HepG2 (cell line): ENCODE data around the gene CHST2. TPM values are rescaled to one million over a fixed set of nuclear protein-coding genes. Genes with fewer than 3 reads are reported as not detected.

Experiments
- ATAC-seq: fragments of 200-7000 bp; cut with Tn5 transposase; 3 replicates; pipeline ENCODE4 v1.9.1; 2020; ENCODE audit warnings: mild to moderate bottlenecking, moderate library complexity
- BruUV-seq: library from RNA; stranded (reverse); fragments of 400-500 nt; replicated peaks from 2 replicates; lab custom pipeline; 2021; lab: Mats Ljungman, UMichigan
- CTCF ChIA-PET: fragments of 300-600 bp; formaldehyde crosslinking; extraction: SDS; loops from one replicate; lab custom pipeline; 2021; ENCODE audit warnings: low total read pairs, inconsistent platforms, low intra/inter-chr PET ratio; lab: Yijun Ruan, JAX
- POLR2A ChIA-PET: fragments of 350-600 bp; sonication (Branson Sonifier 250); formaldehyde crosslinking; loops from one replicate; lab custom pipeline; 2020; ENCODE audit warnings: antibody characterized with exemption, inconsistent platforms; lab: Yijun Ruan, JAX
- DNase-seq: peaks from one replicate; pipeline ENCODE4 v3.0.0-alpha.2; 2015; ENCODE audit warnings: low spot score
- FAIRE-seq: peaks from 3 replicates; lab custom pipeline; 2011; peaks lifted over from hg19 to GRCh38; lab: Jason Lieb, UNC
- H2AFZ ChIP-seq: one replicate; pipeline ENCODE4 v1.6.1; 2011; ENCODE audit warnings: low read length, inconsistent platforms
- H3K27ac ChIP-seq: fragments of 300-600 bp; 3 replicates; pipeline ENCODE4 v1.8.0; 2011; ENCODE audit warnings: mixed run types, mild to moderate bottlenecking, mixed read lengths, low read length, inconsistent platforms; ENCODE audit not compliant: insufficient read depth; ENCODE audit errors: extremely low read length
- H3K27me3 ChIP-seq, 2 experiments: fragments of 200-600 bp in 1 of 2; 2 replicates in 1 of 2; 3 replicates in 1 of 2; pipeline versions ENCODE4 v1.6.0 to v1.8.0; 2011; ENCODE audit warnings: low read length in 2 of 2, mild to moderate bottlenecking in 2 of 2, moderate library complexity in 2 of 2, inconsistent platforms in 1 of 2; ENCODE audit not compliant: insufficient read depth in 2 of 2, control insufficient read depth in 1 of 2
- H3K36me3 ChIP-seq, 2 experiments: fragments of 200-600 bp in 1 of 2; replicated peaks in 1 of 2; 2 replicates in 1 of 2; 3 replicates in 1 of 2; pipeline versions ENCODE4 v1.5.1 to v1.8.0; 2011; ENCODE audit warnings: low read length in 2 of 2, inconsistent platforms in 1 of 2; ENCODE audit not compliant: insufficient read depth in 2 of 2, control insufficient read depth in 1 of 2
- H3K4me1 ChIP-seq: 2 replicates; pipeline ENCODE4 v1.5.1; 2012; ENCODE audit warnings: low read length, inconsistent platforms; ENCODE audit not compliant: insufficient read depth
- H3K4me2 ChIP-seq: 2 replicates; pipeline ENCODE4 v1.6.0; 2011; ENCODE audit warnings: low read depth, low read length, inconsistent platforms
- H3K4me3 ChIP-seq, 3 experiments: fragments of 200-600 bp in 1 of 3; sonication (generic), shearing (Covaris generic) in 1 of 3; replicated peaks in 1 of 3; 2 replicates each; pipeline ENCODE4 v1.5.1; 2011 to 2016; ENCODE audit warnings: low read length in 3 of 3, inconsistent platforms in 2 of 3, low read depth in 2 of 3, mild to moderate bottlenecking in 2 of 3, control low read depth in 1 of 3, mixed read lengths in 1 of 3; ENCODE audit not compliant: insufficient read depth in 1 of 3
- H3K79me2 ChIP-seq: one replicate; pipeline ENCODE4 v1.6.1; 2011; ENCODE audit warnings: low read length, inconsistent platforms; ENCODE audit not compliant: insufficient read depth
- H3K9ac ChIP-seq: 2 replicates; pipeline ENCODE4 v1.6.0; 2011; ENCODE audit warnings: mild to moderate bottlenecking, low read depth, low read length, inconsistent platforms; ENCODE audit not compliant: insufficient read depth
- H3K9me3 ChIP-seq: 2 replicates; pipeline ENCODE4 v1.5.1; 2012; ENCODE audit warnings: mild to moderate bottlenecking, low read length
- H4K20me1 ChIP-seq: 2 replicates; pipeline ENCODE4 v1.6.0; 2011; ENCODE audit warnings: inconsistent platforms, mild to moderate bottlenecking, low read length, moderate library complexity; ENCODE audit not compliant: insufficient read depth
- IKZF1 ChIP-seq: fragments of 450-650 bp; IDR thresholded peaks from 2 replicates; pipeline ENCODE4 v1.7.1; 2016
- WGBS: methylation state at CpG from one replicate; pipeline ENCODE4 v1.1.6; 2017; ENCODE audit warnings: low lambda C conversion rate; 5-methylcytosine and 5-hydroxymethylcytosine counted together
- in situ Hi-C: cut with HindIII; loops from 2 replicates; pipeline ENCODE4 v1.10.0; 2017; ENCODE audit warnings: low pct_unique_long_range_greater_than_20kb; ENCODE audit not compliant: extremely low pct_ligation_motif_present
- intact Hi-C: fragments of 100-400 bp; cut with micrococcal nuclease; formaldehyde crosslinking; loops from one replicate; pipeline ENCODE4 v1.10.0; 2022; ENCODE audit not compliant: unreplicated experiment
- polyA plus RNA-seq, 8 experiments: library from polyadenylated mRNA; depleted of rRNA in 3 of 8; stranded (reverse) in 7 of 8; unstranded in 1 of 8; fragments of >200 nt; fragmentation: Illumina TruSeq in 4 of 8; extraction: Trizol in 4 of 8; gene quantifications; 2 replicates each; pipeline versions ENCODE4 v1.2.1 to v1.2.3, GENCODE V29; 2011 to 2016; ENCODE audit warnings: low read depth in 4 of 8, missing spikeins in 1 of 8, mixed read lengths in 1 of 8; ENCODE audit not compliant: insufficient read depth in 1 of 8
- total RNA-seq, 5 experiments: library from RNA; depleted of rRNA; stranded (reverse); fragments of >200 nt; fragmentation: Illumina TruSeq; extraction: Trizol; gene quantifications; 2 replicates each; pipeline ENCODE4 v1.2.3, GENCODE V29; 2016; ENCODE audit warnings: low read depth in 1 of 5
- TF ChIP-seq, protein P1 (sequence below): sonication (generic); formaldehyde crosslinking; IDR thresholded peaks from 2 replicates; pipeline ENCODE4 v1.4.0; 2020; ENCODE audit warnings: missing genetic modification reagents, borderline replicate concordance
- TF ChIP-seq, protein P2 (sequence below): sonication (generic); formaldehyde crosslinking; IDR thresholded peaks from 2 replicates; pipeline ENCODE4 v1.9.0; 2021; ENCODE audit warnings: mild to moderate bottlenecking, missing genetic modification reagents
- TF ChIP-seq, protein P3 (sequence below): sonication (generic); formaldehyde crosslinking; conservative IDR thresholded peaks from 2 replicates; pipeline ENCODE4 v1.4.0; 2020; ENCODE audit warnings: missing genetic modification reagents

The CHST2 gene
- total and polyA plus RNA-seq, 2 of the 13 experiments (the other 11 are each of a cell fraction or from before 2014, with no cell fraction given): not detected

DNA sequence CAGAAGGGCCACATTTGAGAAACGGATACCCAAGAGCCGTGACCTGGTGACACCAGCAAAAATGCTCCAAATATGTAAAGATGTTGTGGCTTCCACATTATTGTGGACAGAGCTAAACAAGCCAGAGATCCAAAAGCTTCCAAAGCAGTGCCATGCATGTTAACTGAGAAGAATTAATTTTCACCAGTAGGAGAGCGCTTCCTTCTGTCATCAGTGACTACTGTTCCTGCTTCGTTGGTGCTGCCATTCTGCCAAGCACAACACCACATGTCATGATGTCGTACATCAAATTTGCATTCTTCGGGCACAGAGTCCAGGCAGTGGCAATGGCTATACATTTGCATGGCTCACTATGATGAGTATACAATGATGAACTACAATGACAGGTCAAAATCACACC is 19.1 kb upstream of the CHST2 start:
- H3K79me2 ChIP-seq: no peaks in the 10 kb centered on the region
- peaks cover 12% of the 10 kb centered on the region for H3K9me3 ChIP-seq
- no peaks in the 10 kb centered on the region for H3K36me3 ChIP-seq
- no peaks in the 10 kb centered on the region for H3K4me1 ChIP-seq
- intact Hi-C loops: no loop called here
- H4K20me1 ChIP-seq: no peaks in the 10 kb centered on the region
- no peak overlapping the region for H3K27ac ChIP-seq
- no peak for FAIRE-seq
- CTCF ChIA-PET: no interaction called here
- H3K27me3 ChIP-seq: peaks cover 0 to 4% of the 10 kb centered on the region in 2 experiments; a peak in 1 of 5 replicates
- H3K9ac ChIP-seq: no peak overlapping the region
- BruUV-seq: no TSS peak
- no peak overlapping the region for H3K4me3 ChIP-seq
- WGBS: 27% methylated on average over 3 of the region's 6 CpGs
- no peak for DNase-seq
- H3K4me2 ChIP-seq: no peak overlapping the region
- POLR2A ChIA-PET: no interaction called here
- in situ Hi-C loops: no loop called here
- no peak for ATAC-seq
- no peak overlapping the region for H2AFZ ChIP-seq
- TF ChIP-seq, protein P1, sequence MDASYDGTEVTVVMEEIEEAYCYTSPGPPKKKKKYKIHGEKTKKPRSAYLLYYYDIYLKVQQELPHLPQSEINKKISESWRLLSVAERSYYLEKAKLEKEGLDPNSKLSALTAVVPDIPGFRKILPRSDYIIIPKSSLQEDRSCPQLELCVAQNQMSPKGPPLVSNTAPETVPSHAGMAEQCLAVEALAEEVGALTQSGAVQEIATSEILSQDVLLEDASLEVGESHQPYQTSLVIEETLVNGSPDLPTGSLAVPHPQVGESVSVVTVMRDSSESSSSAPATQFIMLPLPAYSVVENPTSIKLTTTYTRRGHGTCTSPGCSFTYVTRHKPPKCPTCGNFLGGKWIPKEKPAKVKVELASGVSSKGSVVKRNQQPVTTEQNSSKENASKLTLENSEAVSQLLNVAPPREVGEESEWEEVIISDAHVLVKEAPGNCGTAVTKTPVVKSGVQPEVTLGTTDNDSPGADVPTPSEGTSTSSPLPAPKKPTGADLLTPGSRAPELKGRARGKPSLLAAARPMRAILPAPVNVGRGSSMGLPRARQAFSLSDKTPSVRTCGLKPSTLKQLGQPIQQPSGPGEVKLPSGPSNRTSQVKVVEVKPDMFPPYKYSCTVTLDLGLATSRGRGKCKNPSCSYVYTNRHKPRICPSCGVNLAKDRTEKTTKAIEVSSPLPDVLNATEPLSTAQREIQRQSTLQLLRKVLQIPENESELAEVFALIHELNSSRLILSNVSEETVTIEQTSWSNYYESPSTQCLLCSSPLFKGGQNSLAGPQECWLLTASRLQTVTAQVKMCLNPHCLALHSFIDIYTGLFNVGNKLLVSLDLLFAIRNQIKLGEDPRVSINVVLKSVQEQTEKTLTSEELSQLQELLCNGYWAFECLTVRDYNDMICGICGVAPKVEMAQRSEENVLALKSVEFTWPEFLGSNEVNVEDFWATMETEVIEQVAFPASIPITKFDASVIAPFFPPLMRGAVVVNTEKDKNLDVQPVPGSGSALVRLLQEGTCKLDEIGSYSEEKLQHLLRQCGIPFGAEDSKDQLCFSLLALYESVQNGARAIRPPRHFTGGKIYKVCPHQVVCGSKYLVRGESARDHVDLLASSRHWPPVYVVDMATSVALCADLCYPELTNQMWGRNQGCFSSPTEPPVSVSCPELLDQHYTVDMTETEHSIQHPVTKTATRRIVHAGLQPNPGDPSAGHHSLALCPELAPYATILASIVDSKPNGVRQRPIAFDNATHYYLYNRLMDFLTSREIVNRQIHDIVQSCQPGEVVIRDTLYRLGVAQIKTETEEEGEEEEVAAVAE (CRISPR knock-in tag): no peak
- TF ChIP-seq, protein P2, sequence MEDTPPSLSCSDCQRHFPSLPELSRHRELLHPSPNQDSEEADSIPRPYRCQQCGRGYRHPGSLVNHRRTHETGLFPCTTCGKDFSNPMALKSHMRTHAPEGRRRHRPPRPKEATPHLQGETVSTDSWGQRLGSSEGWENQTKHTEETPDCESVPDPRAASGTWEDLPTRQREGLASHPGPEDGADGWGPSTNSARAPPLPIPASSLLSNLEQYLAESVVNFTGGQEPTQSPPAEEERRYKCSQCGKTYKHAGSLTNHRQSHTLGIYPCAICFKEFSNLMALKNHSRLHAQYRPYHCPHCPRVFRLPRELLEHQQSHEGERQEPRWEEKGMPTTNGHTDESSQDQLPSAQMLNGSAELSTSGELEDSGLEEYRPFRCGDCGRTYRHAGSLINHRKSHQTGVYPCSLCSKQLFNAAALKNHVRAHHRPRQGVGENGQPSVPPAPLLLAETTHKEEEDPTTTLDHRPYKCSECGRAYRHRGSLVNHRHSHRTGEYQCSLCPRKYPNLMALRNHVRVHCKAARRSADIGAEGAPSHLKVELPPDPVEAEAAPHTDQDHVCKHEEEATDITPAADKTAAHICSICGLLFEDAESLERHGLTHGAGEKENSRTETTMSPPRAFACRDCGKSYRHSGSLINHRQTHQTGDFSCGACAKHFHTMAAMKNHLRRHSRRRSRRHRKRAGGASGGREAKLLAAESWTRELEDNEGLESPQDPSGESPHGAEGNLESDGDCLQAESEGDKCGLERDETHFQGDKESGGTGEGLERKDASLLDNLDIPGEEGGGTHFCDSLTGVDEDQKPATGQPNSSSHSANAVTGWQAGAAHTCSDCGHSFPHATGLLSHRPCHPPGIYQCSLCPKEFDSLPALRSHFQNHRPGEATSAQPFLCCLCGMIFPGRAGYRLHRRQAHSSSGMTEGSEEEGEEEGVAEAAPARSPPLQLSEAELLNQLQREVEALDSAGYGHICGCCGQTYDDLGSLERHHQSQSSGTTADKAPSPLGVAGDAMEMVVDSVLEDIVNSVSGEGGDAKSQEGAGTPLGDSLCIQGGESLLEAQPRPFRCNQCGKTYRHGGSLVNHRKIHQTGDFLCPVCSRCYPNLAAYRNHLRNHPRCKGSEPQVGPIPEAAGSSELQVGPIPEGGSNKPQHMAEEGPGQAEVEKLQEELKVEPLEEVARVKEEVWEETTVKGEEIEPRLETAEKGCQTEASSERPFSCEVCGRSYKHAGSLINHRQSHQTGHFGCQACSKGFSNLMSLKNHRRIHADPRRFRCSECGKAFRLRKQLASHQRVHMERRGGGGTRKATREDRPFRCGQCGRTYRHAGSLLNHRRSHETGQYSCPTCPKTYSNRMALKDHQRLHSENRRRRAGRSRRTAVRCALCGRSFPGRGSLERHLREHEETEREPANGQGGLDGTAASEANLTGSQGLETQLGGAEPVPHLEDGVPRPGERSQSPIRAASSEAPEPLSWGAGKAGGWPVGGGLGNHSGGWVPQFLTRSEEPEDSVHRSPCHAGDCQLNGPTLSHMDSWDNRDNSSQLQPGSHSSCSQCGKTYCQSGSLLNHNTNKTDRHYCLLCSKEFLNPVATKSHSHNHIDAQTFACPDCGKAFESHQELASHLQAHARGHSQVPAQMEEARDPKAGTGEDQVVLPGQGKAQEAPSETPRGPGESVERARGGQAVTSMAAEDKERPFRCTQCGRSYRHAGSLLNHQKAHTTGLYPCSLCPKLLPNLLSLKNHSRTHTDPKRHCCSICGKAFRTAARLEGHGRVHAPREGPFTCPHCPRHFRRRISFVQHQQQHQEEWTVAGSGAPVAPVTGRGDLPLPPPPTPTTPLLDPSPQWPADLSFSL: no peak
- TF ChIP-seq, protein P3, sequence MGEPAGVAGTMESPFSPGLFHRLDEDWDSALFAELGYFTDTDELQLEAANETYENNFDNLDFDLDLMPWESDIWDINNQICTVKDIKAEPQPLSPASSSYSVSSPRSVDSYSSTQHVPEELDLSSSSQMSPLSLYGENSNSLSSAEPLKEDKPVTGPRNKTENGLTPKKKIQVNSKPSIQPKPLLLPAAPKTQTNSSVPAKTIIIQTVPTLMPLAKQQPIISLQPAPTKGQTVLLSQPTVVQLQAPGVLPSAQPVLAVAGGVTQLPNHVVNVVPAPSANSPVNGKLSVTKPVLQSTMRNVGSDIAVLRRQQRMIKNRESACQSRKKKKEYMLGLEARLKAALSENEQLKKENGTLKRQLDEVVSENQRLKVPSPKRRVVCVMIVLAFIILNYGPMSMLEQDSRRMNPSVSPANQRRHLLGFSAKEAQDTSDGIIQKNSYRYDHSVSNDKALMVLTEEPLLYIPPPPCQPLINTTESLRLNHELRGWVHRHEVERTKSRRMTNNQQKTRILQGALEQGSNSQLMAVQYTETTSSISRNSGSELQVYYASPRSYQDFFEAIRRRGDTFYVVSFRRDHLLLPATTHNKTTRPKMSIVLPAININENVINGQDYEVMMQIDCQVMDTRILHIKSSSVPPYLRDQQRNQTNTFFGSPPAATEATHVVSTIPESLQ (CRISPR knock-in tag): no peak
- no peak for TF ChIP-seq IKZF1
